HG02970 (cell line): Measurements from ENCODE around the gene ETV1.
"Not testable (repeated sequence)": the region's sequence is repeated elsewhere in the genome, so short reads cannot be mapped to it uniquely, and the experiment has no call there.

ENCODE experiments used
- ATAC-seq: cut with Tn5 transposase; IDR thresholded peaks from one replicate; pipeline ENCODE4 v1.9.1; 2021; ENCODE audit warnings: mild to moderate bottlenecking, moderate library complexity, moderate number of reproducible peaks; ENCODE audit not compliant: unreplicated experiment, low FRiP score

The ETV1 gene

DNA sequence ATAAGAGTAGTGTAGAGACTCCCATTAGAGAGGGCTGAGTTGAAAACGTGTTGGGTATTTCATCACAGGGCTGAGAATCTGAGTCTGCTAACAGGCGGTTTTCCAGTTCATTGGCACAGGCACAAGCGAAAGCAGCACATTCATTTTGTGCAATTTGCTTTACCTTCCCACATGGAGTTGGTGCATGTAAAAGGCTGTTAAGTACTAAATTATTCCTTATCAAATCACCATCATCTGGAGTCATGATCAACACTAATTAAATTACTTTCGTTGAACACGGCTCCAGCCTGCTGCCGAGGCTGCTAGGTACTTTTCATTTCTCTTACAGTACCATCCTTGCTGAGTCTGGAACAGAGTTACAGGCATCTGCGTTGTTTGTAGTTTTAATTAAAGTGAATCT, 43.8 kb downstream of the ETV1 start:
- ATAC-seq = no peak

- ATAC-seq = no peak
These were observed 55.9 kb downstream of the ETV1 start for GRCh38 chr7:13933536-13933935.

DNA sequence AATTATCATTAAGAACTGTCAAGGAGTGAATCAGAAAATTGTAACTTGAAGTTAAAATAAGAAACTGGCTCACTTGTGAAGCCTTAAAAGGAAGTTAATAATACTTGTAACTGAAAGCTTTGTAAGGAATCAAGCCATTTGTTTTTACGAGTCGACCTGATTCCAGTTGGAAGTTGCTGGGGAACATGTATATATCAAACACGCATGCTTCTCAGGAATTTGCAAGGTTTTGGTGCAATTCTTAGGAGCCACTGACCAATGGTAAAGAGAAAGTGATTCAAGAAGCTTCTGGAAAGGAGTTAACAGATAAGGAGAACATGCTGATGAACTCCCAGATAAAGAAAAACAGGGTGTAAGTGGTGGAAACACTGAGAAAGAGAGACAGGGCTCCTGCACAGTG, 56.4 kb downstream of the ETV1 start:
- no peak for ATAC-seq

GRCh38 chr7:13932131-13932530, 57.3 kb downstream of the ETV1 start:
- ATAC-seq = no peak

DNA sequence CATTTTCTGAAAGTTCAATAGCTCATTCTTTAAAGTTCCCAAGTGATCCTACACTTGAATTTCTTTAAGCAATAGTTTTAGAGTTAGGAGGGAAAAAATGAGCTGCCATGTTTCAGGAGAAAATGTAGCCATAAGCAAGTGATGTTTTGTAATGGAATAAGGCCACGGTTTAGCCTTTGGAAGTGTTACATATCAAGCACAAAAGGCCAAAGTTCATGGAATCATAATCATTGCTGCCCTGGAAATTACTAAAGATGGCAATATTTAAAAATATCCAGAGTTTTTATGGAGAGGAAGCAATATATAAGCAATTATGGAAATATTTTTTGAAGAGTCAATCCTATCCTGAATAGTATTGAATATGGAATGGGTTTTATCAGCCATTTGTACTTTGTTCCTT, 68.4 kb downstream of the ETV1 start:
- ATAC-seq = no peak

DNA sequence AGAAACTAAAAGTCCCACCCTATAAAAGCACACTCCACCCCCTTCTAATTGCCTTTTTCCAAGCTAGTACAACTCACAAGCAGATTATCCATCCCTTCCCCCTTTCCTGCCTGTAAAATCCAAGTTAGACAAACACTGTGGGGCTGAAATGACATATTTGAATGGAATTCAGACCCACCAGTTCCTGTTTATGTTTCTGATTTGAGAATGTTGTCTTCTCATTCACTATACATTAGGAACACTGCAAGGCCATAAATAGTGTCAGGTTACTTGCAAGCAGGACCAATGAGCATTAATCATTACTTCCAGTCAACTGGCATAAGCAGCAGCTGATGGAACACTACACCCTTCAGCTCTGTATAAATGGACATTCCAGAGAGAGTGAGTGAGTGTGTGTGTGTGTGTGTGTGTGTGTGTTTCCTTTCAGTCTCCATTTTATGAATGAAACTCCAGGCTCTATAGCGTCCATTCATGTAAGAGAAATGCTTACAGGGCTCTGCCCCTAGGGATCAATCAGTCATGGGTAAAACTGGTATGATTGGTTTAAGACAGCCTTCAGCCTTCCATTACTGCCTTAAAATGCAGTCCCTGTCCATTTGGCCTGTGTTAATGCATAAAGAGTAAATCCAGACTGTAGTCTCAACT, 69.3 kb downstream of the ETV1 start:
- ATAC-seq = no peak

DNA sequence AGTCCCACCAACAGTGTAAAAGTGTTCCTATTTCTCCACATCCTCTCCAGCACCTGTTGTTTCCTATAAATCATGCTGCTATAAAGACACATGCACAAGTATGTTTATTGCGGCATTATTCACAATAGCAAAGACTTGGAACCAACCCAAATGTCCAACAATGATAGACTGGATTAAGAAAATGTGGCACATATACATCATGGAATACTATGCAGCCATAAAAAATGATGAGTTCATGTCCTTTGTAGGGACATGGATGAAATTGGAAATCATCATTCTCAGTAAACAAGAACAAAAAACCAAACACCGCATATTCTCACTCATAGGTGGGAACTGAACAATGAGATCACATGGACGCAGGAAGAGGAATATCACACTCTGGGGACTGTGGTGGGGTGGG, 71.1 kb downstream of the ETV1 start:
- ATAC-seq = not testable (repeated sequence)

DNA sequence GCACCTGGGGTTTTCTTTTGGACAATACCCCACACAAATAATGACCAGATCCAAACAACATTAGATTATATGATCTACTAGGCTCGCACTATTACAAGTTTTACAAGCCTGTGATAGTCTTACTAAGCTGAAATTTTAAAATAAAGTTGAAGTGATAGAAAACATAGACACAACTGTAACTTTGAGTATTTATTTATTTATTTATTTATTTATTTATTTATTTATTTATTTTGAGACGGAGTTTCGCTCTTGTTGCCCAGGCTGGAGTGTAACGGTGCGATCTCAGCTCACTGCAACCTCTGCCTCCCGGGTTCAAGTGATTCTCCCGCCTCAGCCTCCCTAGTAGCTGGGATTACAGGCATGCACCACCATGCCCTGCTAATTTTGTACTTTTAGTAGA, 72.4 kb downstream of the ETV1 start:
- not testable (repeated sequence) for ATAC-seq

- no peak for ATAC-seq
These were observed 73.6 kb downstream of the ETV1 start for GRCh38 chr7:13915891-13916290.

DNA sequence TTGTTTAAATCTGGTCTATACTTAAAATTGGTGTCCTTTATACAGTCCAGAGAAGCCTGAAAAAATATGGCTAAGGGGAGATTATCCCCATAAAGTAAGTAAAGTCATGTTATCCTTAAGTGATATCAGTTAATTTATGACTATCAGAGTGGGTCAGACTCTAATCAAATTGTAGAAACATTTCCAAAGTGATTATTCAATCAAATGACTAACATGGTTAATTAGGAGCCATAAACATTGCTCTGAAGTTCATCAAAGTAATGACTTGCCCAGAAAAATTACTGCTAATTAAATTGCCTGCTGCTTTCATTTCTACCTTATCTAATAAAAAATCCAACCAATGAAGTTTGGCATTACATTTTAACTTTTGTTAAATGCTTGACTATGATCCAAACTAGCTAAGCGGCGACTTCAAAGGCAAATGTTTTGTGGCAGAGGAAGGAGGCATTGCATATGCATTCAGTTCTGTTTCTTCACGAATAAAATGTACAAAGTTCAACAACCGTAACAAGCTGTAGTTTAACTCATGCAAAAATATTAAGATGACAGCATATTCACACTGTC, 76.7 kb downstream of the ETV1 start:
- no peak for ATAC-seq

GRCh38 chr7:13911909-13912308, 77.6 kb downstream of the ETV1 start:
- no peak for ATAC-seq

- no peak for ATAC-seq
These were observed 78.5 kb downstream of the ETV1 start for GRCh38 chr7:13910805-13911551.

DNA sequence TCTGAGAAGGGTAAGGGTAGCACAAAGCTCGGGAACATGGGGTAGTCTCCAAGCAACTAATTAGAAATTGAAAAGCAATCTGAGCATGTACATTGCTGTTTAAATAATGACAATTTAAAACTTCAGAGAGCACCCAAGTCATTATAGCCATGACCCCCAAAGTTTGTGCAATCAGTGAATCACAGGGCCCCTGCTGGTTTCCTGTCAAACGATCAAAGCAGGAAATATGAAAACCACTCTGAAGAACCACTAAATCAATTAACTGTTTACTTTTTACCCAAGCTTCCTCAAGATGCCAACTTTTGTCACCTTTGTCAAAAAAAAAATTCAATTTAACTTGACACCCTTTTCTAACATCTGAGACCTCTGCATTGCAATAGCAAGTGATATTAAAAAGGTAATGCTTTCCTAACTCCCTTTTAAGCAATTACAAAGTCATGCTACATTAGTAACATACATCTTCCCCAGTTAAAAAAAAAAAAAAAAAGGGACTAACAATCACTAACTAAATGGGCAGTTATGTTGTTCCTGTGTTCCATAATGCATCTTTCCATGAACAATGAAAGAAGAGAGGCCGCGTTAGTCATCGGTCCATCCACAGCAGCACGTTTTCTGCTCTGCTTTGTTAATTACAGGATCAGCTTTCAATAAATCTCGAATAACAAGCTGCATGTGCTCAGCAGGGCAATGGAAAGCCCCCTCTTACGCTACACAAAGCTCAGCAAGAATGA, 80.6 kb downstream of the ETV1 start:
- no peak for ATAC-seq

DNA sequence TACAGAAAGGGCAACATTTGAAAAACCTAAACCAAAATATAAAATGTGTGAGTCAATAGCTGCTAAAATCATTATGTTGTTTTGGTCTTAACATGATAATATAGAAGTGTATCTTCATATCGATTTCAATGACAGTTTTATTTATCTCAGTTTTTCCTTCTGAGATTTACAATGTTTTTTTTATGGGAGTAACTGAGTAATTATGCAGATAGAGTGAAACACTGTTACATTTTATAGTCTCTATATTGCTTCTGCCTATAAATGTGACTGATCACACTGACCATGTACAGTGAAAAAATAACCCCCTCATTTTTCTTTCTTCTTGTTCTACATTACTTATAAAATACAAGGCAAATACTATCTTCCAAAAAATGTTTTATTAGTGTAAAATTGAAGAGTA, 81.6 kb downstream of the ETV1 start:
- ATAC-seq = no peak

- ATAC-seq = no peak
These were observed 84.8 kb downstream of the ETV1 start for GRCh38 chr7:13904689-13905088.

DNA sequence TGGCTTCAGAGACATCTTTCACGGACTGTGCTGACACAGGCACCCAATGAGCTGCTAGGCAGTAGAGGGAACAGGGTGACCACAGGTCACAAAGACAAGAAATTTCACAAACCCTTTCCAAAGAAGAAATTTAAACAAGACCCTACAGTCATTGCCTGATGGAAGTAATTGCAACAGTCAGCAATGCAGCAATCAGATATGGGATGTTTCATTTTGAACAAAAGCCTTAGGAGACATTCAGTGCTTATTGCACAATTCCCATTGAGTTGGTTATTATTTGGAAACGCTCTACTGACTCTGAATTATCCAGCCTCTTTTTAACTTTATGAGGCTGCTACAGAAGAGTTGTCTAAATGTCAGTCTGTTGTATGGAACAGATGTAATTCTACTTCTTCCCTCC, 85.5 kb downstream of the ETV1 start:
- ATAC-seq = no peak

DNA sequence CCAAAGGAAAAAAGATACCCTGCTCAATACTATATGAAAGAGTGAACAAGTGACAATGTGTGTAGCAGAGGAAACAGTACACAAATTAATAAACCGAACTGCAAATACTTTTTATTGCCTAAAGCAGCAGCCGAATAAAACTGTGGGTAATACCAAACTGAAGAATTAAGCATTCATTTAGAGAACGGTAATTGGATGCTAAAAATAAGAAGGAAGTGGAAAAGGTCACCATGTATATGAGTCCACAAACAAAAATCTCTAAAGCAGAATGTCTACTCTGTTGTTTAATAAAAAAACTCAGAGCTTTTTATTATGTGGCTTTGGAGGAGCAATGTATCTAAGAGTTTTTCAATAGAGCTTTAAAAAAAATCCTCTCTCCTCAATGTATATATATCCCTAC, 87.9 kb downstream of the ETV1 start:
- no peak for ATAC-seq

DNA sequence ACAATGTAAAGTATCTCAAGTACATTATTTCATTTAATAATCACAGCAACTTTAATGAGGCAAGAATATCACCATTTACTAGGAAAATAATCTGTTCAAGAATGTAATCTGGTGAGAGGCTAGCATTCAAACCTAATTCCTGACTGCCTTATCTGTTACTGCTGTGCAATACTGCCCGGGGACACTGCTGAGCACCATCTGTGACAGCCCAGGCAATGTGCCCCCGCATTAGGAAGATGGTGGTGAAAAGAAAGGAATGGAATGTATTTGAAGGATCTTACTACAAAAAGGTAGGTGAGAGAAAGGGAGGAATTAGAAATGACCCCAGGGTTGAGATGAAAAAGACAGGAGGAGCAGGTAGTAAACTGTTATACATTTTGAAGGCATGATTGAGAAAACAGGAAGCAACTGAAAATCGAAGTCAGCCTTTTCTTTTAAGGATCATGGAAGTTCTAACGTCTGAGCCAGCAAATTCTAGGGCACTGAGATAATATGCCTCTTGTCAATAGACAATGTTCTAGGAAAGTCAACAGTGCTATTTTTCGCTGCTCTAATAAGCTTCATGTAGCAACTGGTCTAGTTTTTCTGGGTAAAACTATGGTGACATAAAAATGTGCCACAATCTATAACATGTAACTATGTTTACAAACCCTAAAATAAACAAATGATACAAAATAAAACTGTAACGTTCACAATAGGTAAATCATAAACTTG, 90.4 kb downstream of the ETV1 start:
- no peak for ATAC-seq

GRCh38 chr7:13897819-13898218, 91.6 kb downstream of the ETV1 start:
- no peak for ATAC-seq

GRCh38 chr7:13894954-13895353, 94.5 kb downstream of the ETV1 start:
- ATAC-seq = no peak

DNA sequence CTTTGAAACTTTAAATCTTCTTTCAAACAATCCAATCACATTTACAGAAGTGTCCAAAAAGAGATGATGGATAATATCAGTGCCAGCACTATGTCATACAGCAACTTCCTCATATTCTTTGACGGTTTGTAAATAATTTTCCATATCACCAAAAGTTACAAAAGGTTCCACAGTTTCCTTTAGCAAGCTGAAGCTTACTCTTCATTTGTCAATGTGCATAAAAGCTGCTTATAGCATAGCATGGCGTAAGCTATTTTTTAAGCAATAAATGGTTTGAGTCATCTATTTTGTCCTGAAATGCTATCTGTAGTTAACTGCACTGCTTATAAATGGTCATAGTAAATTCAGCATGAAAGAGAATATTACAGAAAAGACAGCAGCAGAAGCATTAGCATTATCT, 95.1 kb downstream of the ETV1 start:
- no peak for ATAC-seq
